Liver (tissue), 3 donors: Measurements from ENCODE around the gene C7.

ENCODE experiments used
- EGR1 ChIP-seq, 2 donors: IDR thresholded peaks; 2 replicates each; pipeline ENCODE4 v1.6.1; 2016 to 2018; ENCODE audit warnings: antibody characterized with exemption in 2 of 2, low read depth in 2 of 2
- FOXA1 ChIP-seq: IDR thresholded peaks from 2 replicates; pipeline ENCODE4 v1.6.1; 2016; ENCODE audit warnings: antibody characterized with exemption
- GABPA ChIP-seq, 2 donors: IDR thresholded peaks in 1 of 2; conservative IDR thresholded peaks in 1 of 2; 2 replicates each; pipeline ENCODE4 v1.6.1; 2016; ENCODE audit warnings: antibody characterized with exemption in 2 of 2, mild to moderate bottlenecking in 1 of 2, moderate library complexity in 1 of 2
- HNF4G ChIP-seq: IDR thresholded peaks from 2 replicates; pipeline ENCODE4 v1.6.1; 2016; ENCODE audit warnings: antibody characterized with exemption
- JUND ChIP-seq, 2 donors: IDR thresholded peaks; 2 replicates each; pipeline ENCODE4 v1.6.1; 2016; ENCODE audit warnings: antibody characterized with exemption in 2 of 2
- RAD21 ChIP-seq, 2 donors: IDR thresholded peaks; 2 replicates each; pipeline ENCODE4 v1.6.1; 2016; ENCODE audit warnings: antibody characterized with exemption in 2 of 2, mild to moderate bottlenecking in 2 of 2
- SP1 ChIP-seq: IDR thresholded peaks from 2 replicates; pipeline ENCODE4 v1.6.1; 2018; ENCODE audit warnings: antibody characterized with exemption, mild to moderate bottlenecking
- TAF1 ChIP-seq: conservative IDR thresholded peaks from 2 replicates; pipeline ENCODE4 v1.6.1; 2016; ENCODE audit warnings: antibody characterized with exemption, mild to moderate bottlenecking
- YY1 ChIP-seq: IDR thresholded peaks from 2 replicates; pipeline ENCODE4 v1.6.1; 2016; ENCODE audit warnings: antibody characterized with exemption, mild to moderate bottlenecking
- TF ChIP-seq, protein P1 (sequence below): fragments of 150-350 bp; IDR thresholded peaks from 2 replicates; pipeline ENCODE4 v1.5.1; 2017; ENCODE audit warnings: improper control_type of control experiment, low read depth, low read length; ENCODE audit not compliant: missing input control
- TF ChIP-seq, protein P2 (sequence below): IDR thresholded peaks from 2 replicates; pipeline ENCODE4 v1.6.1; 2016; ENCODE audit warnings: antibody characterized with exemption, mild to moderate bottlenecking
- TF ChIP-seq, protein P3 (sequence below): IDR thresholded peaks from 2 replicates; pipeline ENCODE4 v1.6.1; 2016; ENCODE audit warnings: antibody characterized with exemption
- TF ChIP-seq, protein P4 (sequence below): IDR thresholded peaks from 2 replicates; pipeline ENCODE4 v1.6.1; 2016; ENCODE audit warnings: antibody characterized with exemption
- TF ChIP-seq, protein P5 (sequence below): IDR thresholded peaks from 2 replicates; pipeline ENCODE4 v1.6.1; 2016; ENCODE audit warnings: antibody characterized with exemption
- donor health status: healthy.
- donor health status: healthy.

DNA sequence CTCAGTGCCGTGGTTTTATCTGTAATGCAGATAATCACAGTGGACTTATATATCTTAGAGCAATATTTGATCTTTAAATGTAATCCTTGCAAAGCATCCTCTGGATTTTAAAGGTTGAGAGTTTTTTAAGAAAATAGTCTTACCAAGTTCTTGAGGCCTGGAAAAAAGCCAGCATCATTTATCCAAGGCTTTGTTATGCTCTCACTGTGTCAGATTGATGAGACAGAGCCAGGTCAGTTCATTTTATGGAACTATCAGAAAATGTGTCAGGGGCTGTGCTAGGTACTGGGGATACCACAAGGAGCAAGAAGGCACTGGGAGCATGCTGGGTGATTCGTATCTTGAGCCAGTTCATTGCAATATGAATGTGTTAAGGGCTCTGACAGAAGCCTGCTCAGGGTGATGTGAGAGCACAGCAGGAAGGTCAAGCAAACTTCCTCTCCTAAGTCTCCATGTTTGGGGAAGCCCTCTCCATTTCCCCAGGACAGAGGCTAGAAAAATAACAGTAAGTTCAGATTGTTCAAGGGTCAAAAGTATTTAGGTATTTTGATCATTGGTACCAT lies 19.7 kb downstream of the C7 start:
- TF ChIP-seq, protein P1, sequence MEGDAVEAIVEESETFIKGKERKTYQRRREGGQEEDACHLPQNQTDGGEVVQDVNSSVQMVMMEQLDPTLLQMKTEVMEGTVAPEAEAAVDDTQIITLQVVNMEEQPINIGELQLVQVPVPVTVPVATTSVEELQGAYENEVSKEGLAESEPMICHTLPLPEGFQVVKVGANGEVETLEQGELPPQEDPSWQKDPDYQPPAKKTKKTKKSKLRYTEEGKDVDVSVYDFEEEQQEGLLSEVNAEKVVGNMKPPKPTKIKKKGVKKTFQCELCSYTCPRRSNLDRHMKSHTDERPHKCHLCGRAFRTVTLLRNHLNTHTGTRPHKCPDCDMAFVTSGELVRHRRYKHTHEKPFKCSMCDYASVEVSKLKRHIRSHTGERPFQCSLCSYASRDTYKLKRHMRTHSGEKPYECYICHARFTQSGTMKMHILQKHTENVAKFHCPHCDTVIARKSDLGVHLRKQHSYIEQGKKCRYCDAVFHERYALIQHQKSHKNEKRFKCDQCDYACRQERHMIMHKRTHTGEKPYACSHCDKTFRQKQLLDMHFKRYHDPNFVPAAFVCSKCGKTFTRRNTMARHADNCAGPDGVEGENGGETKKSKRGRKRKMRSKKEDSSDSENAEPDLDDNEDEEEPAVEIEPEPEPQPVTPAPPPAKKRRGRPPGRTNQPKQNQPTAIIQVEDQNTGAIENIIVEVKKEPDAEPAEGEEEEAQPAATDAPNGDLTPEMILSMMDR: no peak
- TF ChIP-seq RAD21 (IDR thresholded peaks at IDR 0.05): no peak
- TF ChIP-seq YY1: no peak
- no peak for TF ChIP-seq JUND (IDR thresholded peaks at IDR 0.05)
- TF ChIP-seq, protein P2, sequence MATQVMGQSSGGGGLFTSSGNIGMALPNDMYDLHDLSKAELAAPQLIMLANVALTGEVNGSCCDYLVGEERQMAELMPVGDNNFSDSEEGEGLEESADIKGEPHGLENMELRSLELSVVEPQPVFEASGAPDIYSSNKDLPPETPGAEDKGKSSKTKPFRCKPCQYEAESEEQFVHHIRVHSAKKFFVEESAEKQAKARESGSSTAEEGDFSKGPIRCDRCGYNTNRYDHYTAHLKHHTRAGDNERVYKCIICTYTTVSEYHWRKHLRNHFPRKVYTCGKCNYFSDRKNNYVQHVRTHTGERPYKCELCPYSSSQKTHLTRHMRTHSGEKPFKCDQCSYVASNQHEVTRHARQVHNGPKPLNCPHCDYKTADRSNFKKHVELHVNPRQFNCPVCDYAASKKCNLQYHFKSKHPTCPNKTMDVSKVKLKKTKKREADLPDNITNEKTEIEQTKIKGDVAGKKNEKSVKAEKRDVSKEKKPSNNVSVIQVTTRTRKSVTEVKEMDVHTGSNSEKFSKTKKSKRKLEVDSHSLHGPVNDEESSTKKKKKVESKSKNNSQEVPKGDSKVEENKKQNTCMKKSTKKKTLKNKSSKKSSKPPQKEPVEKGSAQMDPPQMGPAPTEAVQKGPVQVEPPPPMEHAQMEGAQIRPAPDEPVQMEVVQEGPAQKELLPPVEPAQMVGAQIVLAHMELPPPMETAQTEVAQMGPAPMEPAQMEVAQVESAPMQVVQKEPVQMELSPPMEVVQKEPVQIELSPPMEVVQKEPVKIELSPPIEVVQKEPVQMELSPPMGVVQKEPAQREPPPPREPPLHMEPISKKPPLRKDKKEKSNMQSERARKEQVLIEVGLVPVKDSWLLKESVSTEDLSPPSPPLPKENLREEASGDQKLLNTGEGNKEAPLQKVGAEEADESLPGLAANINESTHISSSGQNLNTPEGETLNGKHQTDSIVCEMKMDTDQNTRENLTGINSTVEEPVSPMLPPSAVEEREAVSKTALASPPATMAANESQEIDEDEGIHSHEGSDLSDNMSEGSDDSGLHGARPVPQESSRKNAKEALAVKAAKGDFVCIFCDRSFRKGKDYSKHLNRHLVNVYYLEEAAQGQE: no peak
- TF ChIP-seq, protein P3, sequence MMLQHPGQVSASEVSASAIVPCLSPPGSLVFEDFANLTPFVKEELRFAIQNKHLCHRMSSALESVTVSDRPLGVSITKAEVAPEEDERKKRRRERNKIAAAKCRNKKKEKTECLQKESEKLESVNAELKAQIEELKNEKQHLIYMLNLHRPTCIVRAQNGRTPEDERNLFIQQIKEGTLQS: no peak
- no peak for TF ChIP-seq EGR1 (IDR thresholded peaks at IDR 0.05; ENCODE audit: low read depth in 2 of 2)
- TF ChIP-seq SP1: no peak
- TF ChIP-seq GABPA (IDR thresholded peaks at IDR 0.05 in 1 of 2, conservative IDR thresholded peaks at IDR 0.05 in 1 of 2): no peak
- no peak for TF ChIP-seq TAF1
- TF ChIP-seq, protein P4, sequence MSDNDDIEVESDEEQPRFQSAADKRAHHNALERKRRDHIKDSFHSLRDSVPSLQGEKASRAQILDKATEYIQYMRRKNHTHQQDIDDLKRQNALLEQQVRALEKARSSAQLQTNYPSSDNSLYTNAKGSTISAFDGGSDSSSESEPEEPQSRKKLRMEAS: no peak
- TF ChIP-seq, protein P5, sequence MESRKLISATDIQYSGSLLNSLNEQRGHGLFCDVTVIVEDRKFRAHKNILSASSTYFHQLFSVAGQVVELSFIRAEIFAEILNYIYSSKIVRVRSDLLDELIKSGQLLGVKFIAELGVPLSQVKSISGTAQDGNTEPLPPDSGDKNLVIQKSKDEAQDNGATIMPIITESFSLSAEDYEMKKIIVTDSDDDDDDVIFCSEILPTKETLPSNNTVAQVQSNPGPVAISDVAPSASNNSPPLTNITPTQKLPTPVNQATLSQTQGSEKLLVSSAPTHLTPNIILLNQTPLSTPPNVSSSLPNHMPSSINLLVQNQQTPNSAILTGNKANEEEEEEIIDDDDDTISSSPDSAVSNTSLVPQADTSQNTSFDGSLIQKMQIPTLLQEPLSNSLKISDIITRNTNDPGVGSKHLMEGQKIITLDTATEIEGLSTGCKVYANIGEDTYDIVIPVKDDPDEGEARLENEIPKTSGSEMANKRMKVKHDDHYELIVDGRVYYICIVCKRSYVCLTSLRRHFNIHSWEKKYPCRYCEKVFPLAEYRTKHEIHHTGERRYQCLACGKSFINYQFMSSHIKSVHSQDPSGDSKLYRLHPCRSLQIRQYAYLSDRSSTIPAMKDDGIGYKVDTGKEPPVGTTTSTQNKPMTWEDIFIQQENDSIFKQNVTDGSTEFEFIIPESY: no peak
- no peak for TF ChIP-seq FOXA1
- no peak for TF ChIP-seq HNF4G
